ENCODE data around the gene NGEF.

The NGEF gene, protein sequence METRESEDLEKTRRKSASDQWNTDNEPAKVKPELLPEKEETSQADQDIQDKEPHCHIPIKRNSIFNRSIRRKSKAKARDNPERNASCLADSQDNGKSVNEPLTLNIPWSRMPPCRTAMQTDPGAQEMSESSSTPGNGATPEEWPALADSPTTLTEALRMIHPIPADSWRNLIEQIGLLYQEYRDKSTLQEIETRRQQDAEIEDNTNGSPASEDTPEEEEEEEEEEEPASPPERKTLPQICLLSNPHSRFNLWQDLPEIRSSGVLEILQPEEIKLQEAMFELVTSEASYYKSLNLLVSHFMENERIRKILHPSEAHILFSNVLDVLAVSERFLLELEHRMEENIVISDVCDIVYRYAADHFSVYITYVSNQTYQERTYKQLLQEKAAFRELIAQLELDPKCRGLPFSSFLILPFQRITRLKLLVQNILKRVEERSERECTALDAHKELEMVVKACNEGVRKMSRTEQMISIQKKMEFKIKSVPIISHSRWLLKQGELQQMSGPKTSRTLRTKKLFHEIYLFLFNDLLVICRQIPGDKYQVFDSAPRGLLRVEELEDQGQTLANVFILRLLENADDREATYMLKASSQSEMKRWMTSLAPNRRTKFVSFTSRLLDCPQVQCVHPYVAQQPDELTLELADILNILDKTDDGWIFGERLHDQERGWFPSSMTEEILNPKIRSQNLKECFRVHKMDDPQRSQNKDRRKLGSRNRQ

DNA sequence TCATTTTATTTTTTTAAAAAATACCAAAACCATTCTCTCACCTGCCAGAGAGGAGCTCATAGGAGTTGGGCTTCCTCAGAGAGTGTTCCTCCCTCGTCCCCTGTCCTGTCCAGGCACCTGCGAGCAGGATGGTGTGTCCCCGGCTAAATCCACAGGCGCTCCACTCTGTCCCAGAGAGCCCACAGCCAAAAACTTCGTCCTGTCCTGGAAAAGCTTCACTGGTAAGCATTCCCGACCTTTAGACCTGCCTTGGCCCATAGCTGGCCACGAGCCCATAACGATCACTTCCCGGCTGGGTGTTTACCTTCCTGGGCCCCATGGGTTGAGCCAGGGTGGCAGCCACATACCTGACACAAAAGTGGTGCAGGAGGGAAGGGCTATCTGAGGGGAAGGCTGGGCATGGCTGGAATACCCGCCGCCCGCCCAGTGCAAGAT is at the start of gene NGEF:
TSS of gene NGEF (minus strand) at position 230 of the 435 bp plus-strand sequence. CDS start 38,366 bp downstream, outside the sequence.
- no peak for DNase-seq (ENCODE audit: low spot score)

DNA sequence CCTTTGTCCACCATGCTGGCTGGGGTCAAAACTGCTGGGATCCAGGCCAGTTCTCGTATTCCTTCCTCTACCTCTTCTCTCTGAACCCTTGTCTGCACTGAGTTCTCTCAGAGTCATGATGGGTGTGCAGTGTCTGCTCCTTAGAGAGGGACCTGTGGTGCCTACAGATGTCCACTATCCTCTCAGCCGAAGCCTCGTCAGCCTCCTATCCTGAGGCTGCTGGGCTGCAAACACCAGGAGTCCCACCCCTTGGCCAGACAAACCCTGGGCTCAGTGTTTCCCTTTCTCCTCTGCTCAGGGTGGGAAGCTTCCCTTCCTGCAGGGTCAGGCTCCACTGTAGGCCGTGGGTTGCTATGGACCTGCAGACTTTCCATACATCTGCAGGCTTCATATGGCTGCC is 49.4 kb upstream of the NGEF start:
- DNase-seq (ENCODE audit: low spot score), result no peak
- TF ChIP-seq, protein P1, sequence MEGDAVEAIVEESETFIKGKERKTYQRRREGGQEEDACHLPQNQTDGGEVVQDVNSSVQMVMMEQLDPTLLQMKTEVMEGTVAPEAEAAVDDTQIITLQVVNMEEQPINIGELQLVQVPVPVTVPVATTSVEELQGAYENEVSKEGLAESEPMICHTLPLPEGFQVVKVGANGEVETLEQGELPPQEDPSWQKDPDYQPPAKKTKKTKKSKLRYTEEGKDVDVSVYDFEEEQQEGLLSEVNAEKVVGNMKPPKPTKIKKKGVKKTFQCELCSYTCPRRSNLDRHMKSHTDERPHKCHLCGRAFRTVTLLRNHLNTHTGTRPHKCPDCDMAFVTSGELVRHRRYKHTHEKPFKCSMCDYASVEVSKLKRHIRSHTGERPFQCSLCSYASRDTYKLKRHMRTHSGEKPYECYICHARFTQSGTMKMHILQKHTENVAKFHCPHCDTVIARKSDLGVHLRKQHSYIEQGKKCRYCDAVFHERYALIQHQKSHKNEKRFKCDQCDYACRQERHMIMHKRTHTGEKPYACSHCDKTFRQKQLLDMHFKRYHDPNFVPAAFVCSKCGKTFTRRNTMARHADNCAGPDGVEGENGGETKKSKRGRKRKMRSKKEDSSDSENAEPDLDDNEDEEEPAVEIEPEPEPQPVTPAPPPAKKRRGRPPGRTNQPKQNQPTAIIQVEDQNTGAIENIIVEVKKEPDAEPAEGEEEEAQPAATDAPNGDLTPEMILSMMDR (IDR thresholded peaks at IDR 0.05; ENCODE audit: extremely low read depth, missing control alignments), result no peak

More for the DNA sequence above, at the start of gene NGEF:
- TF ChIP-seq, protein P1 (IDR thresholded peaks at IDR 0.05; ENCODE audit: extremely low read depth, missing control alignments), result no peak

DNA sequence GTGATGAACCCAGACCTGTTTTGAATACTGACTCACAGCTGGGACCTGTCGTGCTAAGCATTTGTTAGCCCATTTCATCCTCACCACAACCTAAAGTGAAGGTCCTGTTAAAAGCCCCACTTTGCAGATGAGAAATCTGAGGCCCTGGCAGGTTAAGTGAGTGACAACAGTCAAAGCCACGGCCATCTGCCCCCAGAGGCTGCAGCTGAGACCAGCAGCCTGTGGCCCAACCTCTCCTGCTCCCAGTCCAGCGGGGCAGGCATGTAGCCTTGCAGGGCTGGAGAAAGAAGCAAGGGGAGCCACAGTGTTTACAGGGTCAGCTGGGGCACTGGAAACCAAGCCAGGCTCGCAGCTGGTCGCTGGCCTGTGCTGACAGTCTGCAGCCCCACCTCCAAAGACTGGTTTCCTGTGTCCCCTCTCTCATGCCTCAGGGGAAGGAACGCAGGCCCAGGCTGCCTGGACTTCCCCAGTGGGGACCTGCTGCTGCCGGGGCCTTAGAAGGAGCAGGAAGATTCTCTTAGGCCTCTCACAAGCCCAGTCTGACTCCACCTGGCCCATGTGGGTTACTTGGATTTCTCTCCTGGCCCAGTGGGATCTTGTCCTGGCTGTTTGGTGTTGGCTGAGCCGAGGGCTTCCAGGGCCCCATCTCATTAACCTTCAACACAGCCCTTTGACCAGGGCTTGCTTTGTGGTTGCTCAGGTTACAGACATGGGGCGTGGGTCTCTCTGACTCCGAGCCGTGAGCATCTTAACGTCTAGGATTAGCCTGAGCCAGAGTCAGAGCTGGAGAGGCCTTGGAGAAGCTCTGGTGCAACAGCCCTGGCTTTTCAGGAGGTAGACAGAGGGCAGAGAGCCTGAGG is 48.8 kb upstream of the NGEF start:
- DNase-seq (ENCODE audit: low spot score), result peak; percentile 58

DNA sequence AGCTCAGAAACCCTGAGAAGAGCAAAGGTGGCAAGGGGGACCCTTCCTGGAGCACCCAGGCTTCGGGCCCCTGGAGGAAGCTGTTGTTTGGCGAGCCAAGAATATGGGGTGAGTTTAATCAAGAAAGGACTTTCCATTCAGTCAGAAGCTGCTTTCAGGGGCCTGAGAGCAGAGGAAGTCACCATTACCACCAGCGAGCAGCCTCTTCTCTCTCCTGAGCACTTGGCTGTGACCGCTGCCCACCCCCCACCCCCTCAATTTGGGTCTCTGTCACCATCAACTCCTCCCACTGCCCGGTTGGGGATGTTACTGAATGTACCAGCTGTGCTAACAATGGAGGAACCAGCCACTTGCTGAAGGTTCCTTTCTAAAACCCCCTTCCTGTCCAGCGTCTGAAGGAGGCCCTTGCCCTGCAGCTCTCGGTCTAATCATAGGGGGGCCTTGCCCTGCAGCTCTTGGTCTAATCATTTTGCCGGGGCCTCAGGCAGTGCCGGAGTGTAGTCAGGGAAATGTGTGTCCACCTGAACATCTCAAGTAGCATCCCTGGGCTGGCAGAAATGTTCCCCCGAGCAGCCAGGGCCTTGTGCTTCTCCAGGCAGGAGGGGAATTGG is 48.0 kb upstream of the NGEF start:
- TF ChIP-seq, protein P1 (IDR thresholded peaks at IDR 0.05; ENCODE audit: extremely low read depth, missing control alignments), result no peak
- DNase-seq (ENCODE audit: low spot score), result peak; percentile 75

More for the DNA sequence above, 48.8 kb upstream of the NGEF start:
- TF ChIP-seq, protein P1 (IDR thresholded peaks at IDR 0.05; ENCODE audit: extremely low read depth, missing control alignments), result no peak

DNA sequence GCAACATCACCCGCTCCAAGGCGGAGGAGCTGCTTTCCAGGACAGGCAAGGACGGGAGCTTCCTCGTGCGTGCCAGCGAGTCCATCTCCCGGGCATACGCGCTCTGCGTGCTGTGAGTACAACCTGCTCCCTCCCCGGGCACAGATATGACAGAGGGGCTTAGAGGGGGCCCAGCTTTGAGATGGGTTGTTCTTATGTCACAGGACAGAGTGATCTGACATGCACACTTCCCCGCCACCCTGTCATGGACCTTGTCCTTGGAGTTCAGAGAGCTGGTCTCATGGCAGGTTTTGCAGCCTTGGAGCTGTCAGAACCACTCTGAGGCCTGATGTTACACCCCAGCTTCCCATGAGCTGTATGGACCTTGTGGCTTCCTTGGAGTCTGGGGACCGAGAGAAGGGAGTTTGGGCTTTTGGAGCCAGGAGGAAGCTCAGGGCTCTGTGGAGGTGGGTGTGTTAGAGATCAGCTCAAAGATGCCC is 47.5 kb upstream of the NGEF start:
- TF ChIP-seq, protein P1 (IDR thresholded peaks at IDR 0.05; ENCODE audit: extremely low read depth, missing control alignments), result no peak
- DNase-seq (ENCODE audit: low spot score), result no peak

DNA sequence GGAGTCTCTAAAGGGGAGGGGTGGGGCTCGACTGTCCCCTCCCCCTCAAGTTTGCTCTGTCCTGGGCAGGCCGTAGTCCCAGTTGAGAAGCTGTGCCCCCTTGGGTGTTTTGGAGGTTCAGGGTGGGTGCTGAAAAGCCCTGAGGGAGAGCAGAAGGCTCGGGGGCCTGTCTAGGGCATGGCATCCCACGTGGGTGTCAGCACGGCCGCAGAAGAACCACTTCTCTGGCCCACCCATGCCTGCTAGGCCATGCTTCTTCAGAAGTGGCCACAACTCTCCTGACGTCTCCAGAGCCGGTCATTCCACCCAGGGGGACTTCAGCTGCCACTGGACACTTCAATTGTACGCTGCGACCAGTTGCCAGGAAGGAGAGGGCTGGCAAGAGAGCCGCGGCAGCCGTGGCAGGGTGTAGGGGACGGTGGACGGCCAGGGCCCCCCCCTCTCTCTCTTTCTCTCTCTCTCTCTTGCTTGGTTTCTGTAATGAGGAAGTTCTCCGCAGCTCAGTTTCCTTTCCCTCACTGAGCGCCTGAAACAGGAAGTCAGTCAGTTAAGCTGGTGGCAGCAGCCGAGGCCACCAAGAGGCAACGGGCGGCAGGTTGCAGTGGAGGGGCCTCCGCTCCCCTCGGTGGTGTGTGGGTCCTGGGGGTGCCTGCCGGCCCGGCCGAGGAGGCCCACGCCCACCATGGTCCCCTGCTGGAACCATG is 46.9 kb upstream of the NGEF start, which contains the start of gene INPP5D:
TSS of gene INPP5D (plus strand) at position 546 of the 704 bp plus-strand sequence. CDS start at position 683, 137 bp downstream.
- peak; percentile 81 for DNase-seq (ENCODE audit: low spot score)
- TF ChIP-seq, protein P1 (IDR thresholded peaks at IDR 0.05; ENCODE audit: extremely low read depth, missing control alignments), result no peak
